HG03097 (cell line): ENCODE data around the gene SH3BP1.
A peak's percentile ranks its signal among the peaks of the same experiment; 100 is the strongest.
"Not testable (repeated sequence)": the region's sequence is repeated elsewhere in the genome, so short reads cannot be mapped to it uniquely, and the experiment has no call there.

ENCODE experiments used
- ATAC-seq: cut with Tn5 transposase; IDR thresholded peaks from one replicate; pipeline ENCODE4 v1.9.1; 2021; ENCODE audit not compliant: unreplicated experiment, low FRiP score

The SH3BP1 gene, protein sequence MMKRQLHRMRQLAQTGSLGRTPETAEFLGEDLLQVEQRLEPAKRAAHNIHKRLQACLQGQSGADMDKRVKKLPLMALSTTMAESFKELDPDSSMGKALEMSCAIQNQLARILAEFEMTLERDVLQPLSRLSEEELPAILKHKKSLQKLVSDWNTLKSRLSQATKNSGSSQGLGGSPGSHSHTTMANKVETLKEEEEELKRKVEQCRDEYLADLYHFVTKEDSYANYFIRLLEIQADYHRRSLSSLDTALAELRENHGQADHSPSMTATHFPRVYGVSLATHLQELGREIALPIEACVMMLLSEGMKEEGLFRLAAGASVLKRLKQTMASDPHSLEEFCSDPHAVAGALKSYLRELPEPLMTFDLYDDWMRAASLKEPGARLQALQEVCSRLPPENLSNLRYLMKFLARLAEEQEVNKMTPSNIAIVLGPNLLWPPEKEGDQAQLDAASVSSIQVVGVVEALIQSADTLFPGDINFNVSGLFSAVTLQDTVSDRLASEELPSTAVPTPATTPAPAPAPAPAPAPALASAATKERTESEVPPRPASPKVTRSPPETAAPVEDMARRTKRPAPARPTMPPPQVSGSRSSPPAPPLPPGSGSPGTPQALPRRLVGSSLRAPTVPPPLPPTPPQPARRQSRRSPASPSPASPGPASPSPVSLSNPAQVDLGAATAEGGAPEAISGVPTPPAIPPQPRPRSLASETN

DNA sequence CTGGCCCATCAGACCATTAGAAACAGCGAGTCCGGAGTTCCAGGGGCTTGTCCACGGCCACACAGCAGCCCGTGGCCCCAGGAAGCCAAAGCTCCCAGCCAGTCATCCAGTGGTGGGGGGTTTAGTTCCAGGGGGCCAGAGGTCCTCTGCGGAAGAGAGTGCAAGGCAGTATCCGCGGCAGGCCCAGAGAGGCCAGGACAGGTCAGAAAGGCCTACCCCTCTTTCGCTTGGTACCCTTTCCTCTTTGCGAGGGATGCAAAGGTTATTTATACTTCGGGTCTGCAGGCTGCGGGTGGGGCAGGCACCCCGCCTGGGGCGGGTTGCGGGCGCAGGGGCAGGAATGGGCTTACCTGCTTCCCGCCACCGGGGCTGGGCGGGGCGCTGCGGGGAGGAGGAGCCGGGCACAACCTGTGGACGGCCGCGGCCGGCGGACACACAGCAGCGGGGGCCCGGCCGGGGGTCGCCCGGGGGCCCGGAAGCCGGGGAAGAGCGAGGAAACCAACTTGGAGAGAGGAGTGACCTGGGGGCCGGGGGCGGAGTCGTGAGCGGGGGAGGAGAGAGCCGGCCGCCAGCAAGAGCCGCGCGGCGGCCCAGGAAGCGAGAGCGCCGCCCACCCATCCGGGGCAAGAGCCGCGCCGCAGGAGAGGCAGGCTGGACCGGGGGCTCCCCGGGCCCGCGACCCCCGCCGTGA, at the start of gene SH3BP1:
SH3BP1 (plus strand) TSS at position 600 of the 691 bp plus-strand sequence. CDS start 119 bp downstream, outside the sequence.
- no peak for ATAC-seq

DNA sequence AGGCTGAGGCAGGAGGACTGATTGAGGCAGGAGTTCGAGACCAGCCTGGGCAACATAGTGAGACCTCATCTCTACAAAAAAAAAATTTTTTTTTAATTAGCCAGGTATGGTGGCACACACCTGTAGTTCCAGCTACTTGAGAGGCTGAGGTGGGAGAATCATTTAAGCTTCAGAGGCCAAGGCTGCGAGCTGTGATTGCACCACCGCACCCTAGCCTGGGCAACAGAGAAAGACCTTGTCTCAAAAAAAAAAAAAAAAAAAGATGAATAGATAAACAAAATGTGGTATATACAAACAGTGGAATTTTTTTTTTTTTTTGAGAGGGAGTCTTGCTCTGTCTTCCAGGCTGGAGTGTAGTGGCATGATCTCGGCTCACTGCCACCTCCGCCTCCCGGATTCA, 48.4 kb upstream of the SH3BP1 start:
- ATAC-seq: not testable (repeated sequence)

DNA sequence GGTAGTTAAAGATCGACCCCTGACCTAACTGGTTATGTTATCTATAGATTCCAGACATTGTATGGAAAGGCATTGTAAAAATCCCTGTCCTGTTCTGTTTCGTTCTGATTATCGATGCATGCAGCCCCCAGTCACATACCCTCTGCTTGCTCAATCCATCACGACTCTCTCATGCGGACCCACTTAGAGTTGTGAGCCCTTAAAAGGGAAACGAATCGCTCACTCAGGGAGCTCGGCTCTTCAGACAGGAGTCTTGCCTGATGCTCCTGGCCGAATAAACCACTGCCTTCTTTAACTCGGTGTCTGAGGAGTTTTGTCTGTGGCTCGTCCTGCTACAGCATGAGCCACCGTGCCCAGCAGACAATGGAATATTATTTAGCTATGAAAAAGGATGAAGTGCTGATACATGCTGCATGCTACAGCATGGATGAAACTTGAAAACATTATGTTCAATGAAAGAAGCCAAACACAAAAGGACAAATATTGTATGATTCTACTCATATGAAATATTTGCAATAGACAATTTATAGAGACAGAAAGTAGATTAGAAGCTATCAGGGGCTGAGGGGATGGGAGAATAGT, 47.6 kb upstream of the SH3BP1 start:
- no peak for ATAC-seq

DNA sequence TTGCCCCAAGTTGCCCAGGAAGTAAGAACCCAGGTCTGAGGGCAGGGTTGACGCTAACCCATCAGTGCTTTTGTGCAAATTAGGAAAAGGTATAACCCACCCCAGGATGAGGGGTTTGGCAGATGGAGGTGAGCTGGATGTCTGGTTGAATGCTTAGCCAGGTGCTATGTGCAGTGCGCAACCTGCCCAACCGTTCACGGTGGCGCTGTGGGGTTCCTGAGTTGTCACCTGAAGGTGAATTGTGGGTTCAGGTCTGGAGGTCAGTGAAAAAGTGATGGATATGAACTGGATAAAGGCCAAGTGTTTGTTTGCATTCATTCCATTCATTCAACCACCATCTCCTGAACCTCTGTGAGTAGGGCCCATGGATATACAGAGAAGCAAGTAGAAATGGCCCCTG, 45.2 kb upstream of the SH3BP1 start:
- ATAC-seq: no peak

DNA sequence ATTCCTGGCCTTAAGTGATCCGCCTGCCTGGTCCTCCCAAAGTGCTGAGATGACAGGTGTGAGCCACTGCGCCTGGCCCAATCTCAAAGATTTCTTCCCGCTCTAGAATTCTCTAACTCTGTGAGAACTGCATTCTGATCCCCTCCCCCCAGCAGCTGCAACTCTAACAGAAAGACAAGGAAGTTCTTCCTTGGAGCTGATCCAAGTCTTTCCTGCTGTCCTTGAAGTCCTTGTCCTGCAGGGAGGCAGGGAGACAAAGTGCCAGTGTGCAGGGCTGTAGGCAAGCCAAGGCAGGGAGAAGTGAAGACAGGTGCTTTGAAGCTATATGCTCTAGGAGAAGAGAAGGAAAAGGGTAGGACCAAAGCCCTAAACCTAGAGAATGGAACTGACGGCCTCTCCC, 40.3 kb upstream of the SH3BP1 start:
- no peak for ATAC-seq

DNA sequence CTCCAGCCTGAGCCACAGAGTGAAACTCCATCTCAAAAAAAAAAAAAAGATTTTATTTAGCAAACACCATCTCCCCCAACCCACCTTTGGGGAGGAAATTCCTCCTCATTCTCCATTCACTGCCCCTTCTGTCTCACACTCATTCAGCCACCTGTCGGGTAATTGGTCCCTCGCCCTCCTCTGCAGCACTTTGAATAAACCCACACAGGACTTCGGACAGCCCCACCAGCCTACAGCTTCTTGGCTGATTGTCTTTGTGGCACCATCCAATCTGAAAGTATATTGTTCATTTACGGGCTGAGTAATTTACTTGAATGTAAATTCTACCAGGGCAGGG, 38.3 kb upstream of the SH3BP1 start:
- no peak for ATAC-seq

DNA sequence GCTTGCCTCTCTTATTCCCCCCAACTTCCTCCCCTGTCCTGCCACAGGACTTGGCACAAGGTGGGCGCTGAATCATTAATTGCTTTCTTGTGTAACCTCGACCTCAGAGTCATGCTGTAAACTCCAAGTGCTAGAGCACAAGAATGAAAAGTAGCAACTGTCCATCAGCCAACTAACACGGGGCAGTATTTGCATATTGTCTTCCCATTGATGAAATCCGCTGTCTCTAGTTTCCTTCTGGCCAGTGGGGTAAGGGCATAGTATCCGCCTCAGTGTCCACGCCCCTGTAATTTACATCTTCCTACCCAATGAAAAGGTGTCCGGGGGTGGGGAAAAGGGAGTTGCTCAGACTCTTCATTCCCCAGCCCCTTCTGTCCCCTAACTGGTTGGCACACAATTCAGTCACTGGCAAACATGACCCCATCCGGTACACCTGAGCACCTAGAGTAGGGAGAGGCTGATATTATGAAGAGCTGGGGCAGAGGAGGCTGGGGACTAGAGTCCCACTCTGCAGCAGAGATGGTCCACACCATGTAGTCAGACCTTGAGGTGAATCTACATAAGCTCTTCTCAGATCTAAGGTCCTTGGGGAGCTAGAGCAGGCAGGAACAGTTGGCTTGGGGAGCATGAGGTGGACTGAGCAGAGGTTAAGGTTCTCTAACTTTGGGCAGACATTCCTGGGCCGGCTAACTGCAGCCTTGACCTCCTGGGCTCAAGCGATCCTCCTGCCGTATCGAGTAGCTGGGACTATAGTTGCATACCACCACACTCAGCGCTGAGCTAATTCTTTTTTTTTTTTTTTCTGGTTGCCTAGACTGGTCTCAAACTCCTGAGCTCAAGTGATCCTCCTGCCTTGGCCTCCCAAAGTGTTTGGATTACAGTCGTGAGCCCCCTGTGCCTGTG, 37.7 kb upstream of the SH3BP1 start:
- no peak for ATAC-seq

DNA sequence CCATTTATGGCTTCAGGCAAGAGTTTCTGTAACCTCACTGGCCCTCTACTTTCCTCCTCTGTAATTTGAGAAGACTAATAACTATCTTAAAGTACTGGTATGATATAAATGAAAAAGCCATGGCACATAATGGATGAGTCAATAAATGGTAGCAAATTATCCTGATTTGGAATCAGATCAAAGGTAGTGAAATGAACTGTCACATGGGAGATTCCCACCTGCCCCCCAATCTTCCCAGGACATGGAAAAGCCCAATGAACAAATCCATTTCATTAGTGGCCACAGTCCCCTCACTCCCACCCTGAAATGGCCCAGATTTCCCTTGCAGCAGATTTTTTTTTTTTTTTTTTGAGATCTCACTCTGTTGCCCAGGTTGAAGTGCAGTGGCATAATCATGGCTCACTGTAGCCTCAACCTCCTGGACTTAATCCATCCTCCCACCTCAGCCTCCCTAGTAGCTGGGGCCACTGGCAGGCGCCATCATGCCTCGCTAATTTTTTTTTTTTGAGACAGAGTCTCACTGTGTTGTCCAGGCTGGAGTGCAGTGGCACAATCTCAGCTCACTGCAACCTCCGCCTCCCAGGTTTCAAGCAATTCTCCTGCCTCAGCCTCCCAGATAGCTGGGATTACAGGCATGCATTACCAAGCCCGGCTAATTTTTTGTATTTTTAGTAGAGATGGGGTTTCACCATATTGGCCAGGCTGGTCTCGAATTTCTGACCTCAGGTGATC, 36.8 kb upstream of the SH3BP1 start:
- ATAC-seq: not testable (repeated sequence)

DNA sequence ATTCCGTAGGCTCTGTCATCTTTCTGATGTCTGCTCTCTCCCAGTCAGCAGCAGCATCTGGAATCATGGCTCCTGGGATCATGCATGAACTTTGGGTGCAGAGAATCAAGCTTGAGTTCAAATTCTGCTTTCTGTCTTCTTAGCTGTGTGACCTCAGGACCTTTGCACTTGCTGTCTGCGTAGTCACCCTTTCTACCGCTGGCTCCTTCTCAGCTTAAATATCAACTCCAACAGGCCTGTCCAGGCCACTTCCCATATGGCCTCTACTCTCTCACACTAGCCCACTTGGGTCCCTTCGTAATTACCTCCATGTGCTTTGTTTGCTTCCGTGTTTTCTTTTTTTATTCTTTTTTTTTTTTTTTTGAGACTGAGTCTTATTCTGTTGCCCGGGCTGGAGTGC, 35.4 kb upstream of the SH3BP1 start:
- no peak for ATAC-seq

DNA sequence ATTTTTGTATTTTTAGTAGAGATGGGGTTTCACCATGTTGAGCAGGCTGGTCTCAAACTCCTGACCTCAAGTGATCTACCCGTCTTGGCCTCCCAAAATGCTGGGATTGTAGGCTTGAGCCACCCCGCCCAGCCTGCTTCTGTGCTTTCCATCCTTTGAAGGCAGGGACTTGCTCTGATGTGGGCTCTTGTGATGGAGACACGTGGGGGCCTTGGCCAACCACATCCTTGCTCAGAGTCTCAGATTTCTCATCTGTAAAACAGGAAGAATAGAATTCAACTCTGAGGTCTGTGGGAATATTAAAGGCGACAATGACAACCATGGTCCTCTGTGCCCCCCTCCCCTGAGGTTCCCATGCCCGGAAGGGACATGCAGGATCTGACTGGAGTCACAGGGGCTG, 34.6 kb upstream of the SH3BP1 start:
- ATAC-seq: no peak

DNA sequence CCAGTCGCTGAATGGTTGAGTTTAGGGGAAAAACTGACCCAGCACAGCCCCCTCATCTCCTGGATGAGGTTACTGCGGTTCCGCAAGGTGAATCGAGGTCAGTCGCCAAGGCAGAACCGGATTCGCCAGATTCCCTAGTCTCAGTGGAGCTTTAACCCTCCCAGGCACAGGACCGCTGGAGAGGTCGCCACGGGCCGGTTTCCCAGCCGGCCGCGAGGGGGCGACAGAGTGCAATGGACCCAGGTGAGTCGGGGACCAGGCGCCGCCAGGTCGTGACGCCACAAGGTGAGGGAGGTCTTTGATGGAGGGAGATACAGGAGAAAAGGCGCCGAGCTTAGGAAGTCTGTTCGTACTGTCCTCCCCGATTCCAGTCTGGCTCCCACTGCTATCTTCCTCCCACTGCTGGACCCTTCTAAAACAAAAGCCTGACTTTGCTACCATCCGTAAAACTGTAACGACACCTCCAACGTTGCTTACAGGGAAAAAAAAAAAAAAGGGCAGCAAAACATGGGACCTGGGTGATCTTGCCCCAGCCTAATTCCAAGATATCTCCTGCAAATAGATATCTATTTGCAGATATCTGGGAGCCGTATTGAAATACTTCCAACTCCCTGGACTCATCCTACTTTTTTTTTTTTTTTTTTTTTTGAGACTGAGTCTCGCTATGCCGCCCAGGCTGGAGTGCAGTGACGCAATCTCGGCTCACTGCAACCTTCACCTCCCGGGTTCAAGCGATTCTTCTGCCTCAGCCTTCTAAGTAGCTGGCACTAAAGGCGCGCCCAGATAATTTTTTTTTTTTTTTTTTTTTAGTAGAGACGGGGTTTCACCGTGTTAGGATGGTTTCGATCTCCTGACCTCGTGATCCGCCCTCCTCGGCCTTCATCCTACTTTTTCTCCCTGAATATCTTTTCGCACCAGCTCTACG, 32.2 kb upstream of the SH3BP1 start:
- peak; percentile 35 for ATAC-seq

DNA sequence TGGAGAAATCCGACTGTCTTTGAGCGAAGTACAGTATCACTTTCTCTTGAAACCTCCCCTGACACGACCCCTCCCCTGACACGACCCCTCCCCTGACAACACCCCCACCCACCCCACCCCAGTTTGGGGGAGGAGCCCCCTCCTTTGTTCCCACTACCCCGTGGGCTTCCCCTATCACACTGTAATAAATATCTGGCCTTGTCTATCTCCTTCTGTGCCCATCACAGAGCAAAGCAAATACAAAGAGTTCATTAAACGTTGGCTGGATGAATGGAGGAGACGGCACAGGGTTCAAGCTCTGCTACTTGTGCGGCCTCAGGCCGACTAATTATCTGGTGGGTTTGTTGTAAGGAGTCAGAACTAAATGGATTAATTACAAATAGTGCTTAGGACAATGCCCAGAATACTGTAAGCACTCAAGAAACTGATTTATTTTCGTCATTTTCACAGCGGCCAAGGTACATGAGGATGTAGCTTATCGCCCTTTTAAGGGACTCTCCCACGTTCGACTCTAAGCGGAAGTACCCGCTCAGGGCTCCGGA, 31.5 kb upstream of the SH3BP1 start:
- no peak for ATAC-seq

DNA sequence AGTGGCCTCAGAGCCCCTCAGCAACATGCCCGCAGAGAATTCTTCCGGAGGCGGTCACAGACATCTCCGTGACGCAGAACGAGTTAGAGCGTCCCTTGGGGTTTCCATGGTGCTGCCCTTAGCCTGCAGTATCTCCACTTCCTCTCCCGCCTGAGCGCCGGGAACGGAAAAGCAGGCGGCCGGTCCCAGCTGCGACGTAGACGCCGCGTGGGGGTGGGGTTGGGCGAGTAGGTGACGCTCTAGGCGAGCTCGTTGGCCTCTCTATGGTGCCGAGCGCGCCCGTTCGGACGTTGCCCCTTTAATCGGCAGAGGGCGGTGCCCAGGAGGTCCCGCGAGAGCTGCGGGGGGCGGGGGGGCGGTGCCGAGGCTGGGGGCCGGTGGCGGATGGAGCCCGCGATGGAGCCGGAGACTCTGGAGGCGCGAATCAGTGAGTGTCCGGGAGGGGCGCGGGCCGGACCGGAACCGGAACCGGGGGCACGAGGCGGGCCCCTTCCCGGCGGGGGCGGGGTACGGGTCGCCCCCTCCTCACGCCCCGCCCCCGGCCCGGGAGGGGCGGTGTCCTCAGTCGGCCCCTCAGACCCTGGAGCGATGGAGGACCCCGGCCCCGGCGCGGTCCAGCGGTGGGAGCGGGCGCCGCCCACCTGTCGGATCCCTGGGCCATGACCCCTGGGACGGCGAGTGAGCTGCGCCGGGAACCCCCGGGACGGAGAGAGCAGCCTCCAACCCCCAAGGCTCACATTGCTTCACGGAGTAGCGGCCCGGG, 30.8 kb upstream of the SH3BP1 start, which contains the start of gene GGA1:
GGA1 (plus strand) TSS at position 358 of the 763 bp plus-strand sequence; CDS start at position 385, 27 bp downstream.
- ATAC-seq: peak; percentile 78

DNA sequence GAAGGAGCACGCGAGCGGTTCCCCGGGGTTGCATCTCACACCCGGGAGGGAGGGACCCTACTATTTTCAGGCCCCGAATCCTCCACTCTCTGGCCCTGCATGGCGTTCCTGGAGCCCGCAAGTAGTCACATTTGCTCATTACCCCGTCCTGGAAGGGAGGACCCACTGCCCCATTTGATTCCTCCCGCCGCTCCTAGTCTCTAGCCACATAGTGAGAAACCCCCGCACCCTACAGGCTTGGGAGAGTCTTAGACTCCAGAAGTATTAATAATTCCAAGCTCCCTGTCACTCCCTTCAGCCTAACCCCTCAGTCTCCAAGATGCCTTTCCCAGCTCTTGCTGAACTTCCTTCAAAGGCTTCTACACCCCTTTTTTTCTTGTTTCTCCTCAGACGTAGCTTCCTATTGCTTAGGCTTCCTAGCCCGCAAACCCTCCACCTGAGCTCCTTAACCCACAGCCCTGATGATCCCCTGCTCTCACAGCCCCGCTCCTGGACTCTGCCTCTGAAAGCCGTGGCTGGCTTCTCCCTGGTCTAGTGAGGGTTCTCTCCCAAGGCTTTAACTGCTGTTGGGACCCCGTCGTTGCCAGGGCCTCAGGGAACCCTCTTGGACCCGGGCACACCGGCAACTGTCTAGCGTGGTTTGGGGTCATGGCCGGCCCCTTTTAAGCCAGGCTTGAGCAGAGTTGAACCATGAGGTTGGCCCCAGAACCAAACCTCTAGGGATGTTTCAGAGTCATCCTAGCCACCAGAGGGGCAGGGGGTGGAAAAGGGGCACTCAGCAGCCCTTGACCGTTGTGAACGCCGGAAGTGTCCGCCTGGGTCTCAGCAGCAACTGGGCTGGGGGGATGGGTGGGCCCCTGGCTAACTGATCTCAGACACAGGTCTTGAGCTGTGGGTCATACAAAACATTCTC, 30.0 kb upstream of the SH3BP1 start:
- ATAC-seq: no peak

DNA sequence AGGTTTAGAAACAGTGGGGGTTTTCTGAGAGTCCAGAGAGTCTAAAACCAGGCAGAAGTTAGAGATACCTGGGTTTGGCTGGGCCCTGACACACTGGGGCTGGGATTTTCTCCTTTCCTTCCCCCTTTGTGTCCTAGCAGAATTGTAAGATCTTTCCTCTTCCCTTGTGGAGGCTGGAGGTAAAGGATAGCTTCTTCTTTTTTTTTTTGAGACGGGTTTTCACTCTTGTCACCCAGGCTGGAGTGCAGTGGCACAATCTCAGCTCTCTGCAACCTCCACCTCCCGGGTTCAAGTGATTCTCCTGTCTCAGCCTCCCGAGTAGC, 29.4 kb upstream of the SH3BP1 start:
- ATAC-seq: not testable (repeated sequence)

DNA sequence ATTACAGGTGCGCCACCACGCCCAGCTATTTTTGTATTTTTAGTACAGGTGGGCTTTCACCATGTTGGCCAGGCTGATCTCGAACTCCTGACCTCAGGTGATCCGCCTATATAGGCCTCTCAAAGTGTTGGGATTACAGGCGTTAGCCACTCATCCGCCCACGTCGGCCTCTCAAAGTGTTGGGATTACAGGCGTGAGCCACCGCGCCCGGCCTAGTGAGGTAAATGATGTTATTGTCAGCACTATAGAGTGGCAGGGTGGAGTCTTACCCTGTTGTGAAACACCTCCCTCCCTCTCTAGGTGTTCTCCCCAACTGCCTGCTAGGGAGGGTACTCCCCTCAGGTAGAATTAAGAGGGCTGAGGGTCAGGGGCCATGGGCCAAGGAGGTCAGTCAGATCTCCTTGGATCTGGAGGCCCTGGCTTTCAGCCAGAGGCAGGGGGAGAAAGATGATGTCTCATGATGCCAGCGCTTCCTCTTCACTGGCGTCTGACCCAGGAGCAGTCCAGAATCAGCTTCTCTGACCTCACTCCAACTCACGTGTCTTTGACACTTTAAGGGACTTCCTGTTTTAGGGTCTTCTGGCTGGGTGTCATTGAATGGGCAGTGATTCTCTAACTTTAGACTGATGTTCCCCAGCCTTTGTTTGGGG, 28.9 kb upstream of the SH3BP1 start:
- ATAC-seq: no peak
